ENCODE data around the gene FXYD6. TPM values are rescaled to one million over a fixed set of nuclear protein-coding genes. Genes with fewer than 3 reads are reported as not detected.
A peak's percentile ranks its signal among the peaks of the same experiment; 100 is the strongest.

Gene FXYD6
- total and polyA plus RNA-seq, 12 donors, result 22.0 to 65.2 (median 36.1) TPM

- WGBS, 2 donors, result 89 to 95% methylated on average over 4 of the region's 4 CpGs
- no peak overlapping the region for H3K4me3 ChIP-seq
- no peak for TF ChIP-seq CTCF (IDR thresholded peaks at IDR 0.05)
- peaks cover 0 to 15% (median 0%) of the 10 kb centered on the region in 7 donors for H3K27me3 ChIP-seq
- H3K27ac ChIP-seq, result no peak overlapping the region
- H3K9me3 ChIP-seq, result no peaks in the 10 kb centered on the region
- H3K36me3 ChIP-seq, result no peaks in the 10 kb centered on the region
- DNase-seq, result no peak
- intact Hi-C loops (cut with DNase I), result no loop called here
- H3K4me1 ChIP-seq, result no peaks in the 10 kb centered on the region
- ATAC-seq, result no peak
Observed at GRCh38 chr11:117919781-117920221, 43.3 kb upstream of the FXYD6 start.

- Histone ChIP-seq H3K27me3 (peaks cover 0 to 15% (median 0%) of the 10 kb centered on the region in 7 donors), H3K36me3 (no peaks in the 10 kb centered on the region), H3K4me1 (no peaks in the 10 kb centered on the region), H3K27ac (no peak overlapping the region), H3K4me3 (no peak overlapping the region), H3K9me3 (no peaks in the 10 kb centered on the region)
- WGBS, 2 donors, result 32 to 39% methylated on average over 4 of the region's 4 CpGs
- ATAC-seq (peak in 3 of 8 donors; percentile 6 to 49 (median 13)), DNase-seq (no peak)
- intact Hi-C loops (cut with DNase I), result no loop called here
- no peak for TF ChIP-seq CTCF (IDR thresholded peaks at IDR 0.05)
Observed at GRCh38 chr11:117919341-117919740, 42.9 kb upstream of the FXYD6 start.

- DNase-seq (no peak), ATAC-seq (no peak)
- H3K4me1 ChIP-seq, result no peaks in the 10 kb centered on the region
- 90 to 93% methylated on average over 17 of the region's 17 CpGs for WGBS, 2 donors
- no peaks in the 10 kb centered on the region for H3K9me3 ChIP-seq
- intact Hi-C loops (cut with DNase I), result loop anchor here in 1 of 10 donors (1.0 kb wide), 1 partner anchor 11 kb away; the partner anchor contains the start of gene TMPRSS13
- no peak for TF ChIP-seq CTCF (IDR thresholded peaks at IDR 0.05)
- H3K27ac ChIP-seq, result no peak overlapping the region
- no peak overlapping the region for H3K4me3 ChIP-seq
- H3K36me3 ChIP-seq, result no peaks in the 10 kb centered on the region
- peaks cover 0 to 15% (median 0%) of the 10 kb centered on the region in 7 donors for H3K27me3 ChIP-seq
Observed at GRCh38 chr11:117918366-117919255, 42.2 kb upstream of the FXYD6 start.

DNA sequence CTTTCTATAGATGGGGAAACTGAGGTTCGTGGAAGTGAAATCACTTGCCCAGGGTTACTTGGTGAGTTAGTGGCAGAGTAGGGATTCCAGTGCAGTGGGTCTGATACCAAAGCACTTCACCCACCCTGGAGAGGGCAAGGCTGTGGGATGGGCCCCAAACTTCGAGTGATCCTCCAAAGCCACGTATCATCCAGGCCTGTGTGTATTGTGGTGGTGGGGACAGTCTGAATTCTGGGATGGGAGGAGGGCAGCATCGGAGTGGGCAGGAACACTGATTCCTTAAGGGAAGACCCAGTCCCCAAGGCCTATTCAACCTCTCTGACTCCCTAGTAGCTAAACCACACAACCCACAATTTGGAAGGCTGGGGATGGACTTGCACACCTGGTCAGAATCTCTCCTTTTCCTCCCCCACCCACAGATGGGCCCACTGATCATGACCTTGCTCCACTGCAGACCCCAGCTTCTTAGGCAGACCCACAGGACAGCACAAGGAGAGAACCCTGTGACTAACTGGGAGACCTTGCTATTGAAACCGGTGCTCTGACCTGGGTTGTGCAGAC lies 41.2 kb upstream of the FXYD6 start:
- intact Hi-C loops (cut with DNase I), result loop anchor here in 1 of 10 donors (1.0 kb wide), 1 partner anchor 12 kb away; the partner anchor contains the start of gene TMPRSS13
- Histone ChIP-seq H3K27ac (no peak overlapping the region), H3K36me3 (no peaks in the 10 kb centered on the region), H3K27me3 (peaks cover 0 to 14% (median 0%) of the 10 kb centered on the region in 7 donors), H3K9me3 (no peaks in the 10 kb centered on the region), H3K4me1 (no peaks in the 10 kb centered on the region), H3K4me3 (no peak overlapping the region)
- no peak for TF ChIP-seq CTCF (IDR thresholded peaks at IDR 0.05)
- WGBS, 2 donors, result 94% methylated on average over 5 of the region's 5 CpGs
- DNase-seq (no peak), ATAC-seq (no peak)

All from heart right ventricle (tissue), 16 donors.